IPS-15b (cell line): ENCODE results near the gene MAPK8IP3.
"Not testable (repeated sequence)": the region's sequence is repeated elsewhere in the genome, so short reads cannot be mapped to it uniquely, and the experiment has no call there.

Experiments
- H3K27me3 ChIP-seq: one replicate; pipeline ENCODE4 v1.6.1; 2013; ENCODE audit warnings: low read length; ENCODE audit not compliant: control insufficient read depth, insufficient read depth
- H3K36me3 ChIP-seq: one replicate; pipeline ENCODE4 v1.6.1; 2013; ENCODE audit warnings: low read length; ENCODE audit not compliant: control insufficient read depth, insufficient read depth
- H3K4me1 ChIP-seq: one replicate; pipeline ENCODE4 v1.6.1; 2013; ENCODE audit warnings: mild to moderate bottlenecking, low read length; ENCODE audit not compliant: control insufficient read depth, insufficient read depth
- H3K4me3 ChIP-seq: one replicate; pipeline ENCODE4 v1.5.1; 2013; ENCODE audit warnings: low read depth, low read length
- H3K9ac ChIP-seq: one replicate; pipeline ENCODE4 v1.6.1; 2013; ENCODE audit warnings: low read depth, mild to moderate bottlenecking, low read length
- H3K9me3 ChIP-seq: one replicate; pipeline ENCODE4 v1.6.1; 2013; ENCODE audit warnings: mild to moderate bottlenecking, low read length; ENCODE audit not compliant: control insufficient read depth, insufficient read depth

Gene MAPK8IP3

GRCh38 chr16:1705324-1705687 is 689 bp upstream of the MAPK8IP3 start:
- peak overlapping the region; percentile 94 for H3K4me3 ChIP-seq
- peak overlapping the region; percentile 92 for H3K9ac ChIP-seq
- not testable (repeated sequence) for H3K9me3 ChIP-seq

GRCh38 chr16:1706386-1707192 is 594 bp downstream of the MAPK8IP3 start:
- Histone ChIP-seq H3K4me1 (no peaks in the 10 kb centered on the region), H3K36me3 (peaks cover 7% of the 10 kb centered on the region), H3K4me3 (peak overlapping the region; percentile 98)

More at GRCh38 chr16:1705324-1705687, 689 bp upstream of the MAPK8IP3 start:
- not testable (repeated sequence) for H3K4me1 ChIP-seq, H3K36me3 ChIP-seq, H3K27me3 ChIP-seq

GRCh38 chr16:1707193-1707790 is 1.3 kb downstream of the MAPK8IP3 start:
- no peaks in the 10 kb centered on the region for H3K27me3 ChIP-seq
- H3K9me3 ChIP-seq = no peaks in the 10 kb centered on the region
- peak overlapping the region; percentile 98 for H3K4me3 ChIP-seq
- H3K36me3 ChIP-seq = peaks cover 2% of the 10 kb centered on the region
- peak overlapping the region; percentile 4 for H3K9ac ChIP-seq
- no peaks in the 10 kb centered on the region for H3K4me1 ChIP-seq

More at GRCh38 chr16:1706386-1707192, 594 bp downstream of the MAPK8IP3 start:
- Histone ChIP-seq H3K27me3 (no peaks in the 10 kb centered on the region), H3K9me3 (no peaks in the 10 kb centered on the region), H3K9ac (peak overlapping the region; percentile 76)

- Histone ChIP-seq H3K4me3 (no peak overlapping the region), H3K9ac (no peak overlapping the region), H3K9me3 (no peaks in the 10 kb centered on the region), H3K4me1 (peaks cover 4% of the 10 kb centered on the region), H3K27me3 (no peaks in the 10 kb centered on the region), H3K36me3 (no peaks in the 10 kb centered on the region)
These were observed 2.2 kb downstream of the MAPK8IP3 start for GRCh38 chr16:1708083-1708767.

GRCh38 chr16:1708768-1709180 is 2.8 kb downstream of the MAPK8IP3 start:
- H3K9ac ChIP-seq = no peak overlapping the region
- H3K4me3 ChIP-seq = no peak overlapping the region
- no peaks in the 10 kb centered on the region for H3K27me3 ChIP-seq
- no peaks in the 10 kb centered on the region for H3K9me3 ChIP-seq
- peaks cover 7% of the 10 kb centered on the region for H3K4me1 ChIP-seq
- no peaks in the 10 kb centered on the region for H3K36me3 ChIP-seq

- no peaks in the 10 kb centered on the region for H3K27me3 ChIP-seq
- H3K36me3 ChIP-seq = no peaks in the 10 kb centered on the region
- H3K4me1 ChIP-seq = peaks cover 11% of the 10 kb centered on the region
- H3K4me3 ChIP-seq = no peak overlapping the region
- no peaks in the 10 kb centered on the region for H3K9me3 ChIP-seq
- no peak overlapping the region for H3K9ac ChIP-seq
These were observed 3.4 kb downstream of the MAPK8IP3 start for GRCh38 chr16:1709356-1709755.

GRCh38 chr16:1710811-1711507 is 5.0 kb downstream of the MAPK8IP3 start:
- no peaks in the 10 kb centered on the region for H3K27me3 ChIP-seq
- H3K9ac ChIP-seq = no peak overlapping the region
- no peaks in the 10 kb centered on the region for H3K36me3 ChIP-seq
- peaks cover 11% of the 10 kb centered on the region for H3K4me1 ChIP-seq
- H3K9me3 ChIP-seq = no peaks in the 10 kb centered on the region
- H3K4me3 ChIP-seq = no peak overlapping the region

- Histone ChIP-seq H3K36me3 (no peaks in the 10 kb centered on the region), H3K9ac (no peak overlapping the region), H3K4me1 (peaks cover 11% of the 10 kb centered on the region), H3K4me3 (no peak overlapping the region), H3K27me3 (no peaks in the 10 kb centered on the region), H3K9me3 (no peaks in the 10 kb centered on the region)
These were observed 6.8 kb downstream of the MAPK8IP3 start for GRCh38 chr16:1712791-1713261.

GRCh38 chr16:1713331-1713730 is 7.3 kb downstream of the MAPK8IP3 start:
- Histone ChIP-seq H3K27me3 (no peaks in the 10 kb centered on the region), H3K9me3 (no peaks in the 10 kb centered on the region), H3K4me1 (peaks cover 11% of the 10 kb centered on the region), H3K9ac (peak overlapping the region; percentile 14), H3K36me3 (no peaks in the 10 kb centered on the region), H3K4me3 (no peak overlapping the region)

- peak overlapping the region; percentile 5 for H3K9ac ChIP-seq
- peaks cover 11% of the 10 kb centered on the region for H3K4me1 ChIP-seq
- H3K4me3 ChIP-seq = no peak overlapping the region
- no peaks in the 10 kb centered on the region for H3K36me3 ChIP-seq
- no peaks in the 10 kb centered on the region for H3K27me3 ChIP-seq
- H3K9me3 ChIP-seq = no peaks in the 10 kb centered on the region
These were observed 7.9 kb downstream of the MAPK8IP3 start for GRCh38 chr16:1713933-1714332.

GRCh38 chr16:1715220-1715619 is 9.2 kb downstream of the MAPK8IP3 start:
- Histone ChIP-seq H3K9me3 (no peaks in the 10 kb centered on the region), H3K9ac (no peak overlapping the region), H3K4me1 (peaks cover 11% of the 10 kb centered on the region)

More at GRCh38 chr16:1715220-1715619, 9.2 kb downstream of the MAPK8IP3 start:
- H3K36me3 ChIP-seq = no peaks in the 10 kb centered on the region
- no peaks in the 10 kb centered on the region for H3K27me3 ChIP-seq
- no peak overlapping the region for H3K4me3 ChIP-seq
